Transverse colon (tissue), 4 donors: ENCODE results near the gene SH2B3. TPM values are rescaled to one million over a fixed set of nuclear protein-coding genes. Genes with fewer than 3 reads are reported as not detected.
"Not testable (repeated sequence)": the region's sequence is repeated elsewhere in the genome, so short reads cannot be mapped to it uniquely, and the experiment has no call there.

Experiments
- DNase-seq: peaks from one replicate; pipeline ENCODE4 v3.0.0-alpha.2; 2019
- H3K27ac ChIP-seq, 4 donors: fragments of 200-600 bp; sonication (generic); 2 replicates each; pipeline ENCODE4 v1.5.1; 2016 to 2018; ENCODE audit warnings: inconsistent platforms in 4 of 4
- H3K27me3 ChIP-seq: fragments of 200-600 bp; sonication (generic); 2 replicates; pipeline ENCODE4 v1.5.1; 2017; ENCODE audit warnings: inconsistent platforms
- H3K36me3 ChIP-seq, 4 donors: fragments of 200-600 bp; sonication (generic); 2 replicates each; pipeline ENCODE4 v1.5.1; 2017 to 2019; ENCODE audit warnings: inconsistent platforms in 4 of 4
- H3K4me1 ChIP-seq, 4 donors: fragments of 200-600 bp; sonication (generic); 2 replicates each; pipeline ENCODE4 v1.5.1; 2017 to 2020; ENCODE audit warnings: inconsistent platforms in 4 of 4
- H3K4me3 ChIP-seq, 4 donors: fragments of 200-600 bp; sonication (generic); 1 replicate in 1 of 4; 2 replicates in 3 of 4; pipeline versions ENCODE4 v1.5.1 to v1.6.1; 2017 to 2019; ENCODE audit warnings: inconsistent platforms in 4 of 4
- H3K9me3 ChIP-seq, 2 donors: fragments of 200-600 bp; sonication (generic); 2 replicates each; pipeline ENCODE4 v1.5.1; 2017 to 2019; ENCODE audit warnings: inconsistent platforms in 2 of 2
- CTCF ChIP-seq, 5 experiments: fragments of 200-600 bp in 3 of 5; fragments of 450-650 bp in 2 of 5; sonication (generic) in 3 of 5; IDR thresholded peaks; 1 replicate in 2 of 5; 2 replicates in 3 of 5; pipeline ENCODE4 v1.5.1; 2016 to 2017; ENCODE audit warnings: antibody characterized with exemption in 5 of 5, inconsistent platforms in 3 of 5, mild to moderate bottlenecking in 2 of 5, moderate library complexity in 1 of 5
- EP300 ChIP-seq: sonication (generic); formaldehyde crosslinking; IDR thresholded peaks from one replicate; pipeline ENCODE4 v1.6.1; 2017; ENCODE audit warnings: antibody characterized with exemption, low read depth
- POLR2A ChIP-seq: fragments of 450-650 bp; IDR thresholded peaks from one replicate; pipeline ENCODE4 v1.6.1; 2016; ENCODE audit warnings: antibody characterized with exemption, mild to moderate bottlenecking, moderate library complexity
- POLR2AphosphoS5 ChIP-seq, 3 donors: sonication (generic); formaldehyde crosslinking; IDR thresholded peaks; one replicate each; pipeline ENCODE4 v1.6.1; 2016; ENCODE audit warnings: antibody characterized with exemption in 3 of 3
- WGBS, 2 donors: methylation state at CpG; one replicate each; pipeline ENCODE4 v1.1.5; 2018; ENCODE audit warnings: low coverage in 1 of 2; 5-methylcytosine and 5-hydroxymethylcytosine counted together
- in situ Hi-C, 4 donors: fragments of 200-750 bp; cut with MboI; loops; one replicate each; pipeline versions ENCODE4 v1.15.0 to v1.15.1; 2017; ENCODE audit warnings: low sequenced_read_pairs in 3 of 4, low pct_ligation_motif_present in 1 of 4, low pct_unique_long_range_greater_than_20kb in 1 of 4
- intact Hi-C: fragments of 100-400 bp; cut with DNase I; formaldehyde crosslinking; loops from one replicate; pipeline ENCODE4 v1.15.1; 2023; ENCODE audit warnings: low total_unique reads
- total RNA-seq, 4 donors: library from RNA; depleted of rRNA; stranded (reverse); fragments of >200 nt; gene quantifications; one replicate each; pipeline ENCODE4 v1.1.0, GENCODE V29; 2016

The SH2B3 gene
- total RNA-seq, 4 donors from 2014 or later = 22.3 to 99.1 (median 43.6) TPM

GRCh38 chr12:111488798-111489197 lies 83.1 kb downstream of the SH2B3 start:
- no peaks in the 10 kb centered on the region for H3K4me1 ChIP-seq
- TF ChIP-seq EP300 (no peak), POLR2AphosphoS5 (IDR thresholded peaks at IDR 0.05) (no peak), CTCF (IDR thresholded peaks at IDR 0.05) (no peak), POLR2A (no peak)
- no peak for DNase-seq
- 95 to 100% methylated on average over 2 of the region's 2 CpGs for WGBS, 2 donors
- no peak overlapping the region for H3K27ac ChIP-seq
- no peak overlapping the region for H3K4me3 ChIP-seq
- in situ Hi-C loops = no loop called here
- no peaks in the 10 kb centered on the region for H3K9me3 ChIP-seq
- intact Hi-C loops = no loop called here
- peaks cover 0 to 65% (median 30%) of the 10 kb centered on the region in 4 donors for H3K36me3 ChIP-seq
- no peaks in the 10 kb centered on the region for H3K27me3 ChIP-seq

GRCh38 chr12:111492979-111493378 lies 87.3 kb downstream of the SH2B3 start:
- WGBS, 2 donors = 81 to 89% methylated on average over 7 of the region's 7 CpGs
- in situ Hi-C loops = not testable (repeated sequence)
- H3K36me3 ChIP-seq = peaks cover 0 to 63% (median 28%) of the 10 kb centered on the region in 4 donors

GRCh38 chr12:111494676-111495075 lies 89.0 kb downstream of the SH2B3 start:
- WGBS, 2 donors = 82 to 92% methylated on average over 3 to 4 of the region's 4 CpGs
- peaks cover 0 to 55% (median 26%) of the 10 kb centered on the region in 4 donors for H3K36me3 ChIP-seq

More at GRCh38 chr12:111492979-111493378, 87.3 kb downstream of the SH2B3 start:
- H3K4me3 ChIP-seq, intact Hi-C loops, H3K4me1 ChIP-seq, H3K9me3 ChIP-seq, H3K27me3 ChIP-seq, DNase-seq, H3K27ac ChIP-seq: not testable (repeated sequence)

More at GRCh38 chr12:111494676-111495075, 89.0 kb downstream of the SH2B3 start:
- H3K4me3 ChIP-seq = no peak overlapping the region
- no peak for DNase-seq
- H3K27ac ChIP-seq = no peak overlapping the region
- H3K4me1 ChIP-seq = no peaks in the 10 kb centered on the region
- no peaks in the 10 kb centered on the region for H3K9me3 ChIP-seq
- in situ Hi-C loops = no loop called here
- TF ChIP-seq CTCF (IDR thresholded peaks at IDR 0.05) (no peak), POLR2AphosphoS5 (IDR thresholded peaks at IDR 0.05) (no peak), EP300 (no peak), POLR2A (no peak)
- intact Hi-C loops = no loop called here
- H3K27me3 ChIP-seq = no peaks in the 10 kb centered on the region

Other genes with a start within 250 kb of the SH2B3 start
- 10 to 100 TPM; 22.4 to 34.8 (median 28.1) TPM for gene PHETA1, start 36.8 kb upstream of the SH2B3 start, total RNA-seq
- gene ATXN2, start 193.4 kb downstream of the SH2B3 start, total RNA-seq = 10 to 100 TPM; 50.2 to 95.5 (median 83.2) TPM